DND-41 (cell line): Measurements from ENCODE around the gene MACROD2.

Experiments used
- ATAC-seq: fragments of 200-7000 bp; cut with Tn5 transposase; 3 replicates; pipeline ENCODE4 v1.9.1; 2021; ENCODE audit warnings: low read depth; ENCODE audit not compliant: insufficient read depth
- DNase-seq: peaks from one replicate; pipeline ENCODE4 v3.0.0-alpha.2; 2020
- H2AFZ ChIP-seq: 2 replicates; pipeline ENCODE4 v1.6.0; 2012; ENCODE audit warnings: low read depth, low read length
- H3K27ac ChIP-seq: 2 replicates; pipeline ENCODE4 v1.5.1; 2012; ENCODE audit warnings: low read length, inconsistent platforms
- H3K27me3 ChIP-seq: fragments of 200-600 bp; sonication (generic); 2 replicates; pipeline ENCODE4 v1.6.0; 2012; ENCODE audit warnings: low read length, mild to moderate bottlenecking, inconsistent platforms; ENCODE audit not compliant: insufficient read depth, poor library complexity
- H3K36me3 ChIP-seq: 2 replicates; pipeline ENCODE4 v1.5.1; 2012; ENCODE audit warnings: low read length, inconsistent platforms; ENCODE audit not compliant: insufficient read depth
- H3K4me1 ChIP-seq: 2 replicates; pipeline ENCODE4 v1.5.1; 2012; ENCODE audit warnings: mild to moderate bottlenecking, low read length; ENCODE audit not compliant: insufficient read depth
- H3K4me2 ChIP-seq: 2 replicates; pipeline ENCODE4 v1.6.0; 2012; ENCODE audit warnings: mild to moderate bottlenecking, moderate library complexity, low read length, inconsistent platforms; ENCODE audit not compliant: insufficient read depth
- H3K4me3 ChIP-seq, 2 experiments: fragments of 200-600 bp in 1 of 2; shearing (Covaris generic) in 1 of 2; 2 replicates each; pipeline ENCODE4 v1.5.1; 2012 to 2016; ENCODE audit warnings: inconsistent platforms in 2 of 2, low read length in 2 of 2, mild to moderate bottlenecking in 2 of 2, low read depth in 1 of 2, moderate library complexity in 1 of 2
- H3K79me2 ChIP-seq: 2 replicates; pipeline ENCODE4 v1.6.0; 2012; ENCODE audit warnings: low read length, inconsistent platforms; ENCODE audit not compliant: insufficient read depth
- H3K9ac ChIP-seq: 2 replicates; pipeline ENCODE4 v1.6.0; 2012; ENCODE audit warnings: low read depth, mild to moderate bottlenecking, inconsistent platforms, low read length, moderate library complexity
- H3K9me3 ChIP-seq: 2 replicates; pipeline ENCODE4 v1.5.1; 2012; ENCODE audit warnings: low read length, moderate library complexity, mild to moderate bottlenecking, inconsistent platforms; ENCODE audit not compliant: insufficient read depth, severe bottlenecking
- H4K20me1 ChIP-seq: 2 replicates; pipeline ENCODE4 v1.6.0; 2012; ENCODE audit warnings: low read length; ENCODE audit not compliant: insufficient read depth
- EZH2 ChIP-seq: IDR thresholded peaks from 3 replicates; pipeline ENCODE4 v1.6.1; 2012; ENCODE audit warnings: borderline replicate concordance, low read depth, mild to moderate bottlenecking, moderate library complexity, low read length, inconsistent platforms; ENCODE audit not compliant: severe bottlenecking
- TF ChIP-seq, protein P1 (sequence below): IDR thresholded peaks from 2 replicates; pipeline ENCODE4 v1.5.1; 2012; ENCODE audit warnings: borderline replicate concordance, low read length, moderate library complexity, mild to moderate bottlenecking; ENCODE audit not compliant: poor library complexity, severe bottlenecking; ENCODE audit errors: extremely low read depth

Gene MACROD2

DNA sequence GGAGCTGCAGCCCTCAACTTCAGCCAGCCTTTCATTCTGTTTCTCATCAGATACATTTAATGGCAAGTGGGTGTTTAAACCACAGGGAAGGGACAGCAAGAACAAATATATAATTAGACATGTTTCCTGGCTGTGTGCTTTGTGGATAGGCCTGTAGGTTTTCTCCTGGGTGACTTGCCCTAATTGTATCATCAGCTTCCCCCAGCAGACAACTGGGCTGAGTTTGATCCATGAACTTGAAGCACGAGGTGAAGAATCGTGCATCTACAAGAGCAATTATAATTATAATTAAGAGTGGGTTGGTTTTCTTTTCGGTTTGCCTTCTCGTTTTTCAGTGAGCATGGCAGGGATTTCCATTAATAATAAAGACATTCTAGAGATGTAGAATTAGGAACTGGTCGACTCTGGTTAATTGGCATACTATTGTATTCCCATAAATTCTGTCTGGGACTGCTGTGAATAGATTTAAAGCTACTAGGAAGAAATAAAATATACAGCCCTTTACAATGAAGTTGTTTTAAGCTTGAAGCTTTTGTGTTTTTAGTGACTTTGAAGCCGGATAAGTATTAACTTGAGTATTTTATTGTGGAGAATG lies 1525.7 kb downstream of the MACROD2 start:
- H4K20me1 ChIP-seq = no peaks in the 10 kb centered on the region
- ATAC-seq = no peak
- no peaks in the 10 kb centered on the region for H3K9me3 ChIP-seq
- H3K4me2 ChIP-seq = no peak overlapping the region
- H3K36me3 ChIP-seq = no peaks in the 10 kb centered on the region
- no peak for TF ChIP-seq EZH2
- TF ChIP-seq, protein P1, sequence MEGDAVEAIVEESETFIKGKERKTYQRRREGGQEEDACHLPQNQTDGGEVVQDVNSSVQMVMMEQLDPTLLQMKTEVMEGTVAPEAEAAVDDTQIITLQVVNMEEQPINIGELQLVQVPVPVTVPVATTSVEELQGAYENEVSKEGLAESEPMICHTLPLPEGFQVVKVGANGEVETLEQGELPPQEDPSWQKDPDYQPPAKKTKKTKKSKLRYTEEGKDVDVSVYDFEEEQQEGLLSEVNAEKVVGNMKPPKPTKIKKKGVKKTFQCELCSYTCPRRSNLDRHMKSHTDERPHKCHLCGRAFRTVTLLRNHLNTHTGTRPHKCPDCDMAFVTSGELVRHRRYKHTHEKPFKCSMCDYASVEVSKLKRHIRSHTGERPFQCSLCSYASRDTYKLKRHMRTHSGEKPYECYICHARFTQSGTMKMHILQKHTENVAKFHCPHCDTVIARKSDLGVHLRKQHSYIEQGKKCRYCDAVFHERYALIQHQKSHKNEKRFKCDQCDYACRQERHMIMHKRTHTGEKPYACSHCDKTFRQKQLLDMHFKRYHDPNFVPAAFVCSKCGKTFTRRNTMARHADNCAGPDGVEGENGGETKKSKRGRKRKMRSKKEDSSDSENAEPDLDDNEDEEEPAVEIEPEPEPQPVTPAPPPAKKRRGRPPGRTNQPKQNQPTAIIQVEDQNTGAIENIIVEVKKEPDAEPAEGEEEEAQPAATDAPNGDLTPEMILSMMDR = no peak
- no peak overlapping the region for H3K9ac ChIP-seq
- no peaks in the 10 kb centered on the region for H3K27me3 ChIP-seq
- no peaks in the 10 kb centered on the region for H3K79me2 ChIP-seq
- no peak overlapping the region for H2AFZ ChIP-seq
- H3K4me1 ChIP-seq = no peaks in the 10 kb centered on the region
- H3K4me3 ChIP-seq = no peak overlapping the region
- H3K27ac ChIP-seq = no peak overlapping the region
- DNase-seq = no peak

DNA sequence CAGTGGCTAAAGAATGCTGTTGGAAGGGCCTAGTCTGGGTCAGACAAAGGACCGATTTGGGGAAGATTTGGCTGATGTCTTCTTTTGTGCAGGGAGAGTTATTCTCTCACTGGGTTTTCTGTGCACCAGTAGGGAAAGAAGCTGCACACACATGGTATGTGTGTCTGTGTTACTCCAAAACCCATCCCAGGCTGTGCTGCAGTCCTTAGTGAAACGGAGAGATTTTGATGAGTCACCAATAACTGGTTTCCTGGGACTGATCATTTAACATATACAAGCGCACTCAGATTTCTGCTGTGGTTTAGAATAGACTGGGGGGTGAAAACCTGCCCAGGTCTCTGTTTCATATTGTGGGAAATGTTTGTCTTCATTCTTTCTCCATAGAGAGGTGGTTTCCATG lies 1528.1 kb downstream of the MACROD2 start:
- Histone ChIP-seq H3K27me3 (no peaks in the 10 kb centered on the region), H3K36me3 (no peaks in the 10 kb centered on the region), H3K4me2 (no peak overlapping the region), H3K9ac (no peak overlapping the region), H2AFZ (no peak overlapping the region), H3K4me3 (no peak overlapping the region), H4K20me1 (no peaks in the 10 kb centered on the region), H3K79me2 (no peaks in the 10 kb centered on the region), H3K9me3 (no peaks in the 10 kb centered on the region), H3K27ac (no peak overlapping the region), H3K4me1 (no peaks in the 10 kb centered on the region)
- DNase-seq = no peak
- ATAC-seq = no peak
- no peak for TF ChIP-seq EZH2
- TF ChIP-seq, protein P1 = no peak

DNA sequence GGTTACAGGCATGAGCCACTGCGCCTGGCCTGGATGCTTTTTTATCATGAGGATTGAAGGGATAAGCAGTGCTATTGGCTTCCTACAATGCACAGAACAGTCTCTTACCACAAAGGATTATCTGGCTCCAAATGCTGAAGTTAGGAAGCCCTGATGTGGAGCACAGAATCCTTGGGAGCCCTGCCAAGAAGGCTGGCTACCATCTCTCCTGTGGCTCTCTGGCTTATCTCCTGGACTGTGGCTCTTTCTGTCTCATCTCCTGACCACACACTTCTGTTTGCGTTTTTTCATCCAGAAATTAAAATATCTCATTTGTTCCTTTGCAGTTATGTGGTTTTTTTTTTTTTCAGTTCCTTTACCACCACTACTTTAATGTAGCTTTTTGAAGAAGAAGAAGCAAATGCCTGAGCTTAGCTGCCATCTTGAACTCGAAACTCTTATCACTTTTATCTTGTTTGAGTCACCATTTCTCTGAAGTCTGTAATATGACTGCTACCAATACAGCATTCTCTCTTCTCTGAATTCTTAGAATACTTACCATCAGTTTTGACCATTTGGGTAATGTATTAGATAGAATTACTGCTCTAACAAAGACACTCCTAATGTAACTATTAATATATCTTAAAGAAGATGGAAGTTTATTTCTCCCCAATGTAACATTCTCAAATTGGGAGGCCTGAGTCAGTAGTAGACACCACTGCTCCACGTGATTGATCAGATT lies 1533.2 kb downstream of the MACROD2 start:
- H2AFZ ChIP-seq = no peak overlapping the region
- no peak overlapping the region for H3K4me3 ChIP-seq
- H3K79me2 ChIP-seq = no peaks in the 10 kb centered on the region
- H3K27me3 ChIP-seq = peaks cover 2% of the 10 kb centered on the region
- no peak overlapping the region for H3K4me2 ChIP-seq
- H4K20me1 ChIP-seq = no peaks in the 10 kb centered on the region
- H3K4me1 ChIP-seq = no peaks in the 10 kb centered on the region
- ATAC-seq (no peak), DNase-seq (no peak)
- H3K9me3 ChIP-seq = no peaks in the 10 kb centered on the region
- no peaks in the 10 kb centered on the region for H3K36me3 ChIP-seq
- TF ChIP-seq, protein P1 = no peak
- no peak for TF ChIP-seq EZH2
- H3K27ac ChIP-seq = no peak overlapping the region
- H3K9ac ChIP-seq = no peak overlapping the region
